ENCODE data around the gene NANOS1.

NANOS1 gene

GRCh38 chr10:119029613-119030420 lies at the start of gene NANOS1:
Gene NANOS1 (plus strand): TSS chr10:119029714. CDS start chr10:119029802, 88 bp downstream.
- peak in 1 of 2 donors; percentile 49 for DNase-seq

- DNase-seq = no peak
These were observed 49.2 kb upstream of the NANOS1 start for GRCh38 chr10:118980135-118980865.

- no peak for DNase-seq
These were observed 48.6 kb upstream of the NANOS1 start for GRCh38 chr10:118980870-118981269.

- DNase-seq = no peak
These were observed 47.6 kb upstream of the NANOS1 start for GRCh38 chr10:118981946-118982345.

GRCh38 chr10:118982366-118982765 lies 47.1 kb upstream of the NANOS1 start:
- no peak for DNase-seq

- no peak for DNase-seq
These were observed 46.3 kb upstream of the NANOS1 start for GRCh38 chr10:118983263-118983662.

- DNase-seq = no peak
These were observed 43.9 kb upstream of the NANOS1 start for GRCh38 chr10:118985576-118985975.

- no peak for DNase-seq
These were observed 42.4 kb upstream of the NANOS1 start for GRCh38 chr10:118986815-118987790.

- no peak for DNase-seq
These were observed 39.2 kb upstream of the NANOS1 start for GRCh38 chr10:118990326-118990725.

GRCh38 chr10:118992496-118992895 lies 37.0 kb upstream of the NANOS1 start:
- DNase-seq = no peak

- DNase-seq = no peak
These were observed 36.3 kb upstream of the NANOS1 start for GRCh38 chr10:118993214-118993613.

GRCh38 chr10:118994321-118994720 lies 35.2 kb upstream of the NANOS1 start:
- DNase-seq = no peak

GRCh38 chr10:118995739-118996138 lies 33.8 kb upstream of the NANOS1 start:
- no peak for DNase-seq

GRCh38 chr10:118997379-118997778 lies 32.1 kb upstream of the NANOS1 start:
- DNase-seq = no peak

- no peak for DNase-seq
These were observed 31.3 kb upstream of the NANOS1 start for GRCh38 chr10:118998183-118998582.

- no peak for DNase-seq
These were observed 27.6 kb upstream of the NANOS1 start for GRCh38 chr10:119001717-119002500.

GRCh38 chr10:119003572-119004289 lies 25.8 kb upstream of the NANOS1 start:
- no peak for DNase-seq

- DNase-seq = no peak
These were observed 24.0 kb upstream of the NANOS1 start for GRCh38 chr10:119005362-119006043.

- DNase-seq = no peak
These were observed 22.9 kb upstream of the NANOS1 start for GRCh38 chr10:119006451-119007210.

GRCh38 chr10:119007211-119007574 lies 22.3 kb upstream of the NANOS1 start:
- no peak for DNase-seq

All from activated CD4-positive, alpha-beta T cell treated with anti-CD3 and anti-CD28 coated beads for 4 hours (primary cell).